Activated B cell treated with CpG ODN at 0.5 μM for 24 hours (primary cell): ENCODE measurements around the gene CEP128. TPM values are rescaled to one million over a fixed set of nuclear protein-coding genes. Genes with fewer than 3 reads are reported as not detected.

Experiments used
- ATAC-seq: fragments of 200-7000 bp; cut with Tn5 transposase; one replicate; pipeline ENCODE4 v1.10.0; 2021; ENCODE audit warnings: low read depth, mild to moderate bottlenecking, moderate library complexity
- CTCF ChIA-PET: fragments of 350-600 bp; sonication (Branson Sonifier 250); formaldehyde crosslinking; loops from one replicate; lab custom pipeline; 2021; ENCODE audit warnings: antibody characterized with exemption; lab: Charles Lee
- POLR2A ChIA-PET: fragments of 350-600 bp; sonication (Branson Sonifier 250); formaldehyde crosslinking; loops from one replicate; lab custom pipeline; 2021; ENCODE audit warnings: antibody characterized with exemption; lab: Charles Lee
- DNase-seq: peaks from one replicate; pipeline ENCODE4 v3.0.0; 2022
- H3K27ac Mint-ChIP-seq: one replicate; pipeline ENCODE4 v1.8.0; 2020; ENCODE audit warnings: mixed read lengths
- H3K27me3 Mint-ChIP-seq: one replicate; pipeline ENCODE4 v1.8.0; 2021; ENCODE audit warnings: mixed read lengths
- H3K36me3 Mint-ChIP-seq: one replicate; pipeline ENCODE4 v1.8.0; 2021; ENCODE audit warnings: low read depth, mixed read lengths
- H3K4me1 Mint-ChIP-seq: one replicate; pipeline ENCODE4 v1.8.0; 2021; ENCODE audit warnings: mixed read lengths
- H3K4me3 Mint-ChIP-seq: one replicate; pipeline ENCODE4 v1.8.0; 2020; ENCODE audit warnings: mild to moderate bottlenecking, mixed read lengths
- H3K9me3 Mint-ChIP-seq: one replicate; pipeline ENCODE4 v1.8.0; 2020; ENCODE audit warnings: mixed read lengths
- CTCF ChIP-seq: fragments of 200-600 bp; IDR thresholded peaks from one replicate; pipeline ENCODE4 v1.8.0; 2022; ENCODE audit warnings: antibody characterized with exemption, mild to moderate bottlenecking
- intact Hi-C: fragments of 100-400 bp; cut with micrococcal nuclease; formaldehyde crosslinking; loops from one replicate; pipeline ENCODE4 v1.15.1; 2024
- total RNA-seq: library from RNA; stranded (reverse); gene quantifications from 2 replicates; pipeline ENCODE4 v1.2.3, GENCODE V29; 2022

Gene CEP128
- total RNA-seq, 1 donor from 2014 or later = 25.0 TPM

- no peaks in the 10 kb centered on the region for H3K9me3 Mint-ChIP-seq
- no peaks in the 10 kb centered on the region for H3K27me3 Mint-ChIP-seq
- CTCF ChIA-PET = no interaction called here
- no peak overlapping the region for H3K27ac Mint-ChIP-seq
- TF ChIP-seq CTCF = no peak
- DNase-seq (no peak), ATAC-seq (no peak)
- POLR2A ChIA-PET = no interaction called here
- no peaks in the 10 kb centered on the region for H3K36me3 Mint-ChIP-seq
- no peaks in the 10 kb centered on the region for H3K4me1 Mint-ChIP-seq
- intact Hi-C loops = no loop called here
- H3K4me3 Mint-ChIP-seq = no peak overlapping the region
Measured at GRCh38 chr14:80615831-80616230, 325.7 kb downstream of the CEP128 start.

- no peak overlapping the region for H3K4me3 Mint-ChIP-seq
- no peaks in the 10 kb centered on the region for H3K9me3 Mint-ChIP-seq
- no peaks in the 10 kb centered on the region for H3K4me1 Mint-ChIP-seq
- POLR2A ChIA-PET = no interaction called here
- H3K27me3 Mint-ChIP-seq = no peaks in the 10 kb centered on the region
- CTCF ChIA-PET = no interaction called here
- no peak for TF ChIP-seq CTCF
- ATAC-seq = no peak
- H3K36me3 Mint-ChIP-seq = no peaks in the 10 kb centered on the region
- intact Hi-C loops = no loop called here
- H3K27ac Mint-ChIP-seq = no peak overlapping the region
- no peak for DNase-seq
Measured at GRCh38 chr14:80609055-80609454, 332.5 kb downstream of the CEP128 start.

GRCh38 chr14:80608563-80608962 is 333.0 kb downstream of the CEP128 start:
- DNase-seq (no peak), ATAC-seq (no peak)
- no peaks in the 10 kb centered on the region for H3K36me3 Mint-ChIP-seq
- no peak overlapping the region for H3K27ac Mint-ChIP-seq
- H3K9me3 Mint-ChIP-seq = no peaks in the 10 kb centered on the region
- no peaks in the 10 kb centered on the region for H3K27me3 Mint-ChIP-seq
- no peak for TF ChIP-seq CTCF
- POLR2A ChIA-PET = no interaction called here
- intact Hi-C loops = no loop called here
- H3K4me3 Mint-ChIP-seq = no peak overlapping the region
- no peaks in the 10 kb centered on the region for H3K4me1 Mint-ChIP-seq
- CTCF ChIA-PET = no interaction called here

GRCh38 chr14:80607430-80608190 is 333.9 kb downstream of the CEP128 start:
- Mint-ChIP-seq H3K4me1 (no peaks in the 10 kb centered on the region), H3K27me3 (no peaks in the 10 kb centered on the region), H3K9me3 (no peaks in the 10 kb centered on the region), H3K36me3 (no peaks in the 10 kb centered on the region), H3K27ac (no peak overlapping the region), H3K4me3 (no peak overlapping the region)
- intact Hi-C loops = no loop called here
- CTCF ChIA-PET = no interaction called here
- no peak for TF ChIP-seq CTCF
- DNase-seq (no peak), ATAC-seq (no peak)
- POLR2A ChIA-PET = no interaction called here

- intact Hi-C loops = no loop called here
- no peaks in the 10 kb centered on the region for H3K27me3 Mint-ChIP-seq
- no peak for TF ChIP-seq CTCF
- no peak for ATAC-seq
- ChIA-PET POLR2A (no interaction called here), CTCF (no interaction called here)
- H3K27ac Mint-ChIP-seq = no peak overlapping the region
- no peak for DNase-seq
- H3K36me3 Mint-ChIP-seq = no peaks in the 10 kb centered on the region
- H3K9me3 Mint-ChIP-seq = no peaks in the 10 kb centered on the region
- no peaks in the 10 kb centered on the region for H3K4me1 Mint-ChIP-seq
- no peak overlapping the region for H3K4me3 Mint-ChIP-seq
Measured at GRCh38 chr14:80606347-80606772, 335.2 kb downstream of the CEP128 start.
